T-helper 1 cell treated with Interleukin-12 subunit alpha and Interleukin-12 subunit beta and Interleukin-4 antibody, amounts not matched to agents 30 μg/mL and 1 μg/mL, for 36 hours (primary cell): ENCODE data around the gene ADAM19.
"Not testable (repeated sequence)": the region's sequence is repeated elsewhere in the genome, so short reads cannot be mapped to it uniquely, and the experiment has no call there.

ENCODE experiments used
- H3K27ac Mint-ChIP-seq: one replicate; pipeline ENCODE4 v1.8.0; 2021; ENCODE audit warnings: mild to moderate bottlenecking, mixed read lengths
- H3K27me3 Mint-ChIP-seq: one replicate; pipeline ENCODE4 v1.8.0; 2021; ENCODE audit warnings: low read depth, mixed read lengths
- H3K36me3 Mint-ChIP-seq: one replicate; pipeline ENCODE4 v1.8.0; 2021; ENCODE audit warnings: low read depth, mixed read lengths
- H3K4me1 Mint-ChIP-seq: one replicate; pipeline ENCODE4 v1.8.0; 2021; ENCODE audit warnings: low read depth, mixed read lengths
- H3K4me3 Mint-ChIP-seq: one replicate; pipeline ENCODE4 v1.8.0; 2021; ENCODE audit warnings: mild to moderate bottlenecking, moderate library complexity, mixed read lengths
- H3K9me3 Mint-ChIP-seq: one replicate; pipeline ENCODE4 v1.8.0; 2021; ENCODE audit warnings: mixed read lengths

ADAM19 gene

GRCh38 chr5:157492886-157493285, 82.7 kb downstream of the ADAM19 start:
- Mint-ChIP-seq H3K27me3 (no peaks in the 10 kb centered on the region), H3K9me3 (no peaks in the 10 kb centered on the region), H3K4me1 (peaks cover 29% of the 10 kb centered on the region), H3K27ac (peak overlapping the region; percentile 73), H3K4me3 (no peak overlapping the region), H3K36me3 (peaks cover 64% of the 10 kb centered on the region)

DNA sequence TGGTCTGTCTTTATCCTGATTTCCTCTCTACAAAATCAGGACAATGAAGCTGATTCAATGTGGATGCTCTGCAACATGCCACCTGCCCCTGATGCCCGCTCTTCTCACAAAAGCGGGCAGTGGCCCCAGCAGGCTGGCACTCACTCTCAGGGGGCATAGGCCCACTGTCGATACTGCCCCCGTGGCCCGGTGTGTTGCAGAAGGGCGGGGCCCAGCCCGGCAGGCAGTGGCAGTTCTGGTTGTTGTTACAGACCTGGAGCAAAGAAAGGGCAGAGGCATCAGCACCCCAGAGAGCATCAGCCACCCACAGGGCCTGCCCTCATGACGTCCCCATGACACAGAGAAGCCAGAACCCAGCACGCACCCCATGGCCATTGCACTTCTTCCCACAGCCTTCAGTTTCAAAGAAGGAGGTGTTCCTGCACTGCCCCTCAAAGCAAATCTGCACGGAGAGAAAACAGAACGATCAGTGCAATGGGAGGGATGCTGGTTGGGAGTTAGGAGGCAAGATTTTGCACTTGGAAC, 84.0 kb downstream of the ADAM19 start:
- no peaks in the 10 kb centered on the region for H3K9me3 Mint-ChIP-seq
- H3K4me3 Mint-ChIP-seq, result no peak overlapping the region
- peaks cover 67% of the 10 kb centered on the region for H3K36me3 Mint-ChIP-seq
- no peaks in the 10 kb centered on the region for H3K27me3 Mint-ChIP-seq
- no peak overlapping the region for H3K27ac Mint-ChIP-seq
- peaks cover 36% of the 10 kb centered on the region for H3K4me1 Mint-ChIP-seq

DNA sequence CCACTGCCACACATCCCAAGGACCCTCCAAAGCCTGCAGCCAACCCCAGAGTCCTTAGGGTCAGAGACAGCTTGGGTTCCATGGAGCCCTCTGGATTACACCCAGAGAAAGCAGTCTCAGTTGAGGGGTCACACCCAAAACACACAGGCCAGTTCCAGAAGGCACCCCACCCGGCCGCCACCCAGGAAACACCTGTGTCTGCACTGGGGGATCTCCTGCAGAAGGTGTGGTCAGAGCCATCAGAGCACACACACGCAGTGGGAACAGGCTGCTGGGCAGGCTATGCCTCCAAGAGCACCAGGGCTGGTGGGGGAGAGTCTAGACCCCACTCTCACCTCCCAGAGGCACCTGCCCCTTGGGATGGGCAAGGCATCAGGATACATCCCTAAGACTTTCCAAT, 88.2 kb downstream of the ADAM19 start:
- H3K27ac Mint-ChIP-seq, result peak overlapping the region; percentile 90
- peaks cover 75% of the 10 kb centered on the region for H3K36me3 Mint-ChIP-seq
- peaks cover 44% of the 10 kb centered on the region for H3K4me1 Mint-ChIP-seq
- peak overlapping the region; percentile 23 for H3K4me3 Mint-ChIP-seq
- H3K27me3 Mint-ChIP-seq, result no peaks in the 10 kb centered on the region
- H3K9me3 Mint-ChIP-seq, result no peaks in the 10 kb centered on the region

GRCh38 chr5:157486861-157487260, 88.7 kb downstream of the ADAM19 start:
- no peaks in the 10 kb centered on the region for H3K27me3 Mint-ChIP-seq
- H3K27ac Mint-ChIP-seq, result peak overlapping the region; percentile 90
- peaks cover 49% of the 10 kb centered on the region for H3K4me1 Mint-ChIP-seq
- peak overlapping the region; percentile 23 for H3K4me3 Mint-ChIP-seq
- no peaks in the 10 kb centered on the region for H3K9me3 Mint-ChIP-seq
- H3K36me3 Mint-ChIP-seq, result peaks cover 77% of the 10 kb centered on the region

DNA sequence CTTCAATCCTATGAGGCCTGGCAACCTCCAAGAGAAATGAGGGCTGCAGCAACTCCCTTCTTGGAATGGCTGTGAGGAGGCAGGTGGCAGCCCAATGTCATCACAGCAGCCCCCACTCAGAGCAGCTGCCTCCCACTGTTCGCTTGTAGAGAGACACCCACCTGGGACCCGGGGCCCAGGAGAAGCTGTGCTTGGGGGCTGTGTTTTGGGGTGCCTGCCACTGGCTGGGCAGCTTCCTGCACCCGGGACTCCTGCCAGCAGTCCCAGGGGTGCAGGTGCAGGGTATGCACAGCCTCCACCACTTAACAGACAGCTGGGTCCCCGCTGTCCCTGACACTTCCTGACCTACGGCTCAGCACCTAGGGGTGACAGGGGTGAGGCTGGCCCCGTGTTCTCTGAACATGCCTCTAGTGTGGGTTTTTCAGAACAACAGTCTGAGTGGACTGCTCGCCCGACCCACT, 89.3 kb downstream of the ADAM19 start:
- Mint-ChIP-seq H3K4me3 (peak overlapping the region; percentile 23), H3K4me1 (peaks cover 51% of the 10 kb centered on the region), H3K27ac (peak overlapping the region; percentile 90), H3K36me3 (peaks cover 76% of the 10 kb centered on the region), H3K27me3 (no peaks in the 10 kb centered on the region), H3K9me3 (no peaks in the 10 kb centered on the region)

DNA sequence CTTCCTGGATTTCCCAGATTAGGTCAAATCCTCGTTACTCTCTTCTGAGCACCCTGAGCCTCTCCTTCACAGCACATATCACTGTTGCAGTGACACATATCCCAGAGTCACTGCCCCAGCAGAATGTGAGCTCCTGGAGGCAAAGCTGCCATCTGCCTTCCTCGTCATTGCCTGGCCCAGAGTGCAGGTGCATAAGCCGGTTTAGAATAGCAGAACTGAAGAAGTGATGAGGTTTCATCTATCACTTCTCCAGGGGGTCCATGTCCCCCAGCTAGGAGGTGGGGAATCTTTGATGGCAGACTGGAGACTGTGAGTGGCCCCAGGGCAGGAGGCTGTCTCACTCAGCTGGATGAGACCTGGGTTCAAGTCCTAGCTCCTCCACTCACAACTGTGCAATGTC, 89.8 kb downstream of the ADAM19 start:
- Mint-ChIP-seq H3K27me3 (no peaks in the 10 kb centered on the region), H3K4me3 (no peak overlapping the region), H3K9me3 (no peaks in the 10 kb centered on the region), H3K36me3 (peaks cover 77% of the 10 kb centered on the region), H3K27ac (peak overlapping the region; percentile 78), H3K4me1 (peaks cover 54% of the 10 kb centered on the region)

GRCh38 chr5:157485340-157485739, 90.2 kb downstream of the ADAM19 start:
- H3K27me3 Mint-ChIP-seq, result no peaks in the 10 kb centered on the region
- H3K4me3 Mint-ChIP-seq, result no peak overlapping the region
- H3K27ac Mint-ChIP-seq, result peak overlapping the region; percentile 78
- H3K36me3 Mint-ChIP-seq, result peaks cover 81% of the 10 kb centered on the region
- no peaks in the 10 kb centered on the region for H3K9me3 Mint-ChIP-seq
- H3K4me1 Mint-ChIP-seq, result peaks cover 58% of the 10 kb centered on the region

DNA sequence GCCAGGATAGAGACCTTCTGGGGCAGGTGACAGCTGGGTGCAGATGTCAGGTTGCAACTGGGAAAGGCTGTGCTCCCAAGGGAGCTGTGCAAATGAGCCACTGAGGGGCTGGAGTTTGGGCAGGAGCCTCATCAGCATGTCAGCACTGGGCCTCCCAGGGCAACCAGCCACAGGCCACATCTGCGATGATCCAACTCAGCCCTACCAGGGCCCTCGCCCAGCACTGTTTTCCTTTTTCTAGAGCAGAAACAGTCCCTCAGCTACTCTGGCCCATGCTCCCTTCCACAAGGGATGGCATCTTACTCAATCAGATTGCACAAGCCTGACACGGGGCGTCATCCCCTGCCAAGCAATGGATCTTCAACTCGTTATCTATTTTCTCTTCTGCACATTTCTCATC, 90.8 kb downstream of the ADAM19 start:
- H3K4me3 Mint-ChIP-seq, result no peak overlapping the region
- H3K36me3 Mint-ChIP-seq, result peaks cover 84% of the 10 kb centered on the region
- peak overlapping the region; percentile 23 for H3K27ac Mint-ChIP-seq
- no peaks in the 10 kb centered on the region for H3K27me3 Mint-ChIP-seq
- no peaks in the 10 kb centered on the region for H3K9me3 Mint-ChIP-seq
- peaks cover 59% of the 10 kb centered on the region for H3K4me1 Mint-ChIP-seq

DNA sequence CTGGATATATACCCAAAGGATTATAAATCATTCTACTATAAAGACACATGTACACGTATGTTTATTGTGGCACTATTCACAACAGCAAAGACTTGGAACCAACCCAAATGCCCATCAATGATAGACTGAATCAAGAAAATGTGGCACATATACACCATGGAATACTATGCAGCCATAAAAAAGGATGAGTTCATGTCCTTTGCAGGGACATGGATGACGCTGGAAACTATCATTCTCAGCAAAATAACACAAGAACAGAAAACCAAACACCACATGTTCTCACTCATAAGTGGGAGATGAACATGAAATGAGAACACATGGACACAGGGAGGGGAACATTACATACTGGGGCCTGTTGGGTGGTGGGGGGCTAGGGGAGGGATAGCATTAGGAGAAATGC, 92.9 kb downstream of the ADAM19 start:
- not testable (repeated sequence) for H3K9me3 Mint-ChIP-seq, H3K27me3 Mint-ChIP-seq, H3K4me3 Mint-ChIP-seq, H3K27ac Mint-ChIP-seq
- H3K36me3 Mint-ChIP-seq, result peaks cover 83% of the 10 kb centered on the region
- peaks cover 71% of the 10 kb centered on the region for H3K4me1 Mint-ChIP-seq

GRCh38 chr5:157481666-157482065, 93.9 kb downstream of the ADAM19 start:
- Mint-ChIP-seq H3K4me1 (peaks cover 69% of the 10 kb centered on the region), H3K27ac (peak overlapping the region; percentile 11), H3K27me3 (no peaks in the 10 kb centered on the region), H3K4me3 (no peak overlapping the region), H3K9me3 (no peaks in the 10 kb centered on the region), H3K36me3 (peaks cover 82% of the 10 kb centered on the region)

GRCh38 chr5:157481265-157481664, 94.3 kb downstream of the ADAM19 start:
- Mint-ChIP-seq H3K36me3 (peaks cover 80% of the 10 kb centered on the region), H3K9me3 (no peaks in the 10 kb centered on the region), H3K27me3 (no peaks in the 10 kb centered on the region), H3K4me1 (peaks cover 66% of the 10 kb centered on the region), H3K4me3 (peak overlapping the region; percentile 20), H3K27ac (peak overlapping the region; percentile 79)

DNA sequence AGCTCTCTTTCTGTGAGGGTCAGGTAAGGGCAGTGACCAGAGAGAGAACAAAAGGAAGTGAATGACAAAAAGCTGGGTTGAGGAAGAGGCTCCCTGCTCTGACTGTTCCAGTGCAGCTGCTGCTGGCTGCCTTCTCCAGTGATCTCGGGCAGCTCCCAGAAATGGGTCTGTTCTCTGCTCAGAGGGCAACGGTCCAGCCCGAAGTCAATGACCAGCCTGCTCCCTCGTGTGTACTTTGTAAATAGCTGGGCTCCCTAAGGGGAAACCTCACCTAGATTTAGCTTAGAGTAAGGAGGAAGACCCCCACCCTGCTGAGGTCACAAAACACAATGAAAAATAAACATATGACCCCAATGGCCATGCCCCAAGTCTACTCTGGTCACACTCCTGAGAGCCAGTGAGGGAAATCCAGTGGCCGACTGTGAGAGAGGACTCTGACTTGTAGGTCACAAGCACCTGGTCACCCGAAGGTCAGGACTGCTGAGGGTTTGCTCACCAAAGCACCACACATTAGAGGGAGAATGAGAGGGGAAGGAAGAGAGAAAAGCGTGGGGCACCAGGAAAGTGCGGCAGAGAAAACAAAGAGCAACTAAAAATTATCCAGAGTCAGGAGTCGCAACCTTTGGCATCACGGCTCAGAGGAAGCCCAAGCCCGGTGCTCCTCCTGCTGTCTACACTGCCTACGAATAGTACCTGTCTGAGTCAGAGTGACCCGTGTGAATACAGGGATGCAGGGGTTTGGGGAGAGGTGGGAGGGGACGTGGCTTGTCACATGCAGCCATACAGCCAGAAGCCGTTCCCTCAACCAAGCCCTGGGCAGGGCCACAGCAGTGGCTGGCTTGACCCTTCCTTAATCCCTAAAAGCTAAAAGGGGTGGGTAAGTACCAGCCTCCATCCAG, 95.7 kb downstream of the ADAM19 start:
- Mint-ChIP-seq H3K36me3 (peaks cover 78% of the 10 kb centered on the region), H3K4me1 (peaks cover 61% of the 10 kb centered on the region), H3K27me3 (no peaks in the 10 kb centered on the region), H3K4me3 (peak overlapping the region; percentile 61), H3K27ac (peak overlapping the region; percentile 93), H3K9me3 (no peaks in the 10 kb centered on the region)

DNA sequence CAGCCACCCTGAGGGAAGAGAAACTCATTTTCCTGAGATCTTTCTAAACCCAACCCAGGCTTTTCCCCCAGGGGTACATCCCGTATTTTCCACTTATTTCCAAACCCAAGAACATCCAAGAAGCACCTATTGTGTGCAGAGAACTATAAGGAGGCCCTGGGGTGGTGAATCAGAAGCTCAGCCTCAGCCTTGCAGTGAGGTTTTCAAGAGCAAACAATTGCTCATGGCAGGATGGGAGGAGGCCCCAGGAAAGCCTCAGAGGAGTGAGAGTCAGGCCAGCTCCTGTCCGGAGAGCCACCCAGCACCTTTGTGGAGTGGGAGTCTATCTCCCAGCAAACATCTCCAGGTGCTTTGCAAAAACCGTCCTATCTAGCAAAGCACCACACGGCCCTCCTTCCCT, 96.4 kb downstream of the ADAM19 start:
- Mint-ChIP-seq H3K4me3 (peak overlapping the region; percentile 61), H3K36me3 (peaks cover 80% of the 10 kb centered on the region), H3K27ac (peak overlapping the region; percentile 93), H3K9me3 (no peaks in the 10 kb centered on the region), H3K27me3 (no peaks in the 10 kb centered on the region), H3K4me1 (peaks cover 62% of the 10 kb centered on the region)

DNA sequence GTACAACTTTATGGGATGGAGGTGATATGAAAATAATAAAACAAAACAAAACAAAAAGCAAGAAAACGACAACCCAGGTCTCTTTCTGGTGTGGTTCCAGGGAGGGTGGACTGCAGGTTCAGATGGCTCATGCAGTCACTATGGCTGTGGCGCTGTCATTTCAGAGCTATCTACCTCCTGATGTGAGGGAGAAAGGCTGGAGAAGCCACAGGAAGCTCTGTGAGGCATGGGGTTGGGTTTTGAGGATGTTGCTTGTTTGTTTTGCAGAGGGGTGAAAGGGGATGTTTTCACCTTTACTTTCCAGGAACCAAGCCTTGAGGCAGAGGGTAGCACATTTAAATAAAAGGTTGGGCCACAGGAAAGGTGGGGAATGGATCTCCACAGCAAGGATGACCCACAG, 96.8 kb downstream of the ADAM19 start:
- Mint-ChIP-seq H3K27ac (peak overlapping the region; percentile 93), H3K4me1 (peaks cover 59% of the 10 kb centered on the region), H3K36me3 (peaks cover 77% of the 10 kb centered on the region)

GRCh38 chr5:157477814-157478494, 97.6 kb downstream of the ADAM19 start:
- Mint-ChIP-seq H3K9me3 (no peaks in the 10 kb centered on the region), H3K4me1 (peaks cover 66% of the 10 kb centered on the region), H3K27ac (peak overlapping the region; percentile 93), H3K36me3 (peaks cover 80% of the 10 kb centered on the region), H3K27me3 (no peaks in the 10 kb centered on the region), H3K4me3 (no peak overlapping the region)

More for the DNA sequence above, 96.8 kb downstream of the ADAM19 start:
- H3K27me3 Mint-ChIP-seq, result no peaks in the 10 kb centered on the region
- peak overlapping the region; percentile 61 for H3K4me3 Mint-ChIP-seq
- H3K9me3 Mint-ChIP-seq, result no peaks in the 10 kb centered on the region
